ENCODE data around the gene ADAMTS2.
"Not testable (repeated sequence)": the region's sequence is repeated elsewhere in the genome, so short reads cannot be mapped to it uniquely, and the experiment has no call there.

ADAMTS2 gene

GRCh38 chr5:179284751-179285631 is 60.3 kb downstream of the ADAMTS2 start:
- no peak overlapping the region for H3K27ac ChIP-seq (ENCODE audit: low read length)
- H3K9me3 ChIP-seq (ENCODE audit: control insufficient read depth, insufficient read depth, low read length) = no peaks in the 10 kb centered on the region
- H3K4me3 ChIP-seq (ENCODE audit: low read length) = no peak overlapping the region
- DNase-seq (ENCODE audit: low read depth, low spot score) = no peak
- no CpG with 5 or more reads among the region's 23 CpGs for WGBS (ENCODE audit: insufficient coverage, insufficient read length)
- no peaks in the 10 kb centered on the region for H3K36me3 ChIP-seq (ENCODE audit: control insufficient read depth, insufficient read depth, low read length)
- no peaks in the 10 kb centered on the region for H3K27me3 ChIP-seq (ENCODE audit: control insufficient read depth, insufficient read depth, low read length)
- no peaks in the 10 kb centered on the region for H3K4me1 ChIP-seq (ENCODE audit: control insufficient read depth, insufficient read depth, low read length)

DNA sequence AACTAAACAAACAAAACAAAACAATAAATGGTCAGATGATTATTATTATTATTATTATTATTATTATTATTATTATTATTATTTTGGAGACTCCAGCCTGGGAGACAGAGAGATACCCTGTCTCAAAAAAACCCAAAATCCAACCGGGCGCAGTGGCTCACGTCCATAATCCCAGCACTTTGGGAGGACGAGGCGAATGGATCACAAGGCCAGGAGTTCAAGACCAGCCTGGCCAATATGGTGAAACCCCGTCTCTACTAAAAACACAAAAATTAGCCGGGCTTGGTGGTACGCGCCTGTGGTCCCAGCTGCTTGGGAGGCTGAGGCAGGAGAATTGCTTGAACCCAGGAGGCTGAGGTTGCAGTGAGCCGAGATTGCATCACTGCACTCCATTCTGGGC is 61.4 kb downstream of the ADAMTS2 start:
- H3K27ac ChIP-seq (ENCODE audit: low read length); H3K4me1 ChIP-seq (ENCODE audit: control insufficient read depth, insufficient read depth, low read length); H3K27me3 ChIP-seq (ENCODE audit: control insufficient read depth, insufficient read depth, low read length); DNase-seq (ENCODE audit: low read depth, low spot score); H3K4me3 ChIP-seq (ENCODE audit: low read length); H3K36me3 ChIP-seq (ENCODE audit: control insufficient read depth, insufficient read depth, low read length); H3K9me3 ChIP-seq (ENCODE audit: control insufficient read depth, insufficient read depth, low read length): not testable (repeated sequence)
- no CpG with 5 or more reads among the region's 10 CpGs for WGBS (ENCODE audit: insufficient coverage, insufficient read length)

GRCh38 chr5:179281694-179282093 is 63.6 kb downstream of the ADAMTS2 start:
- Histone ChIP-seq H3K27ac (ENCODE audit: low read length) (no peak overlapping the region), H3K36me3 (ENCODE audit: control insufficient read depth, insufficient read depth, low read length) (no peaks in the 10 kb centered on the region; the same call in 1 of the 2 replicates), H3K4me1 (ENCODE audit: control insufficient read depth, insufficient read depth, low read length) (no peaks in the 10 kb centered on the region), H3K27me3 (ENCODE audit: control insufficient read depth, insufficient read depth, low read length) (no peaks in the 10 kb centered on the region), H3K4me3 (ENCODE audit: low read length) (no peak overlapping the region), H3K9me3 (ENCODE audit: control insufficient read depth, insufficient read depth, low read length) (no peaks in the 10 kb centered on the region)
- DNase-seq (ENCODE audit: low read depth, low spot score) = no peak
- no CpG with 5 or more reads among the region's 1 CpG for WGBS (ENCODE audit: insufficient coverage, insufficient read length)

GRCh38 chr5:179280095-179280490 is 65.2 kb downstream of the ADAMTS2 start:
- H3K4me3 ChIP-seq (ENCODE audit: low read length) = no peak overlapping the region
- H3K36me3 ChIP-seq (ENCODE audit: control insufficient read depth, insufficient read depth, low read length) = no peaks in the 10 kb centered on the region; the same call in 1 of the 2 replicates
- DNase-seq (ENCODE audit: low read depth, low spot score) = no peak
- no peaks in the 10 kb centered on the region for H3K27me3 ChIP-seq (ENCODE audit: control insufficient read depth, insufficient read depth, low read length)
- WGBS (ENCODE audit: insufficient coverage, insufficient read length) = no CpG with 5 or more reads among the region's 8 CpGs
- no peaks in the 10 kb centered on the region for H3K9me3 ChIP-seq (ENCODE audit: control insufficient read depth, insufficient read depth, low read length)
- H3K4me1 ChIP-seq (ENCODE audit: control insufficient read depth, insufficient read depth, low read length) = no peaks in the 10 kb centered on the region
- no peak overlapping the region for H3K27ac ChIP-seq (ENCODE audit: low read length)

- Histone ChIP-seq H3K27ac (ENCODE audit: low read length) (no peak overlapping the region), H3K27me3 (ENCODE audit: control insufficient read depth, insufficient read depth, low read length) (no peaks in the 10 kb centered on the region), H3K36me3 (ENCODE audit: control insufficient read depth, insufficient read depth, low read length) (no peaks in the 10 kb centered on the region; the same call in 1 of the 2 replicates), H3K4me3 (ENCODE audit: low read length) (no peak overlapping the region), H3K9me3 (ENCODE audit: control insufficient read depth, insufficient read depth, low read length) (no peaks in the 10 kb centered on the region), H3K4me1 (ENCODE audit: control insufficient read depth, insufficient read depth, low read length) (no peaks in the 10 kb centered on the region)
- no CpG with 5 or more reads among the region's 14 CpGs for WGBS (ENCODE audit: insufficient coverage, insufficient read length)
- no peak for DNase-seq (ENCODE audit: low read depth, low spot score)
These were observed 65.7 kb downstream of the ADAMTS2 start for GRCh38 chr5:179279347-179280094.

DNA sequence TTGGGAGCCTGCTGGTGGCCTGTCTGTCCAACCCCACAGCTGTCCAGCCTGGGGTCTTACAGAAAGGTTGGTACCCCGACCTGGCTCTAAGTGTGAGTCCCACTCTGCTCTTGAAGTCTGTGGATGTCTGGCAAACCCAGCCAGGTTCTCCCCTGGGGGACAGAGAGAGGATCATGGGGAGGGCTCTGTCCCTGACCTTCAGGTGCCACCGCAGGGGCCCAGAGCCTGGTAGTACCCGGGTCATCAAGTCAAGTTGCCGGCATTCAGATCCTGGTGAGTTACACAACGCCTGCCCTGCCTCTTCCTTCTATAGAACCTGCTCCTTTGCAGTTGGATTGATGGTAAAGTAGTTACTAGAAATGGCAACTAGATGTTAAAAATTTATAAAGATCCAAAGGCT is 66.7 kb downstream of the ADAMTS2 start:
- Histone ChIP-seq H3K27me3 (ENCODE audit: control insufficient read depth, insufficient read depth, low read length) (no peaks in the 10 kb centered on the region), H3K4me1 (ENCODE audit: control insufficient read depth, insufficient read depth, low read length) (no peaks in the 10 kb centered on the region), H3K4me3 (ENCODE audit: low read length) (no peak overlapping the region), H3K36me3 (ENCODE audit: control insufficient read depth, insufficient read depth, low read length) (no peaks in the 10 kb centered on the region; the same call in 1 of the 2 replicates), H3K9me3 (ENCODE audit: control insufficient read depth, insufficient read depth, low read length) (no peaks in the 10 kb centered on the region), H3K27ac (ENCODE audit: low read length) (no peak overlapping the region)
- WGBS (ENCODE audit: insufficient coverage, insufficient read length) = no CpG with 5 or more reads among the region's 5 CpGs
- DNase-seq (ENCODE audit: low read depth, low spot score) = no peak

DNA sequence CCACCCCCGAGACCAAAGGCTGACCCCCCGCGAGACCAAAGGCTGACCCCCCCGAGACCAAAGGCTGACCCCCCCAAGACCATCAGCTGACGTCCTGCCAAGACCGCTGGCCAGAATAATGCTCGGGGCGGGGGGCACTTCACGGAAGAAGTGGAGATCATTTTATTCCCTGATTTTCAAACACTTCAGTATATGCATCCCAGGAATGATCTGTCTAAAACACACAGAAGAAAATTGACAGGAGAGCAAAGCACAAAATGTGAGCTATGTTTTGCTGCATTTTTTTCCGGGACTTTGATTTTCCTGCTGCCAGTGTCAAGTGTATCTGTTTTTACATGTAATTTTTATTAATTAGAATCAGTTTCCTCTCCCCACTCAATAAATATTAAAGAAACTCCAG is 67.1 kb downstream of the ADAMTS2 start:
- Histone ChIP-seq H3K9me3 (ENCODE audit: control insufficient read depth, insufficient read depth, low read length) (no peaks in the 10 kb centered on the region), H3K27me3 (ENCODE audit: control insufficient read depth, insufficient read depth, low read length) (no peaks in the 10 kb centered on the region), H3K4me1 (ENCODE audit: control insufficient read depth, insufficient read depth, low read length) (no peaks in the 10 kb centered on the region), H3K27ac (ENCODE audit: low read length) (no peak overlapping the region), H3K4me3 (ENCODE audit: low read length) (no peak overlapping the region), H3K36me3 (ENCODE audit: control insufficient read depth, insufficient read depth, low read length) (no peaks in the 10 kb centered on the region; the same call in 1 of the 2 replicates)
- DNase-seq (ENCODE audit: low read depth, low spot score) = no peak
- no CpG with 5 or more reads among the region's 10 CpGs for WGBS (ENCODE audit: insufficient coverage, insufficient read length)

- Histone ChIP-seq H3K27me3 (ENCODE audit: control insufficient read depth, insufficient read depth, low read length) (no peaks in the 10 kb centered on the region), H3K4me1 (ENCODE audit: control insufficient read depth, insufficient read depth, low read length) (no peaks in the 10 kb centered on the region; the same call in 1 of the 2 replicates), H3K36me3 (ENCODE audit: control insufficient read depth, insufficient read depth, low read length) (no peaks in the 10 kb centered on the region; the same call in 1 of the 2 replicates), H3K4me3 (ENCODE audit: low read length) (no peak overlapping the region), H3K9me3 (ENCODE audit: control insufficient read depth, insufficient read depth, low read length) (no peaks in the 10 kb centered on the region), H3K27ac (ENCODE audit: low read length) (no peak overlapping the region)
- no peak for DNase-seq (ENCODE audit: low read depth, low spot score)
- no CpG with 5 or more reads among the region's 17 CpGs for WGBS (ENCODE audit: insufficient coverage, insufficient read length)
These were observed 68.3 kb downstream of the ADAMTS2 start for GRCh38 chr5:179276838-179277395.

GRCh38 chr5:179275941-179276837 is 69.1 kb downstream of the ADAMTS2 start:
- Histone ChIP-seq H3K27ac (ENCODE audit: low read length) (no peak overlapping the region), H3K36me3 (ENCODE audit: control insufficient read depth, insufficient read depth, low read length) (no peaks in the 10 kb centered on the region; the same call in 1 of the 2 replicates), H3K4me3 (ENCODE audit: low read length) (no peak overlapping the region), H3K27me3 (ENCODE audit: control insufficient read depth, insufficient read depth, low read length) (no peaks in the 10 kb centered on the region), H3K9me3 (ENCODE audit: control insufficient read depth, insufficient read depth, low read length) (no peaks in the 10 kb centered on the region), H3K4me1 (ENCODE audit: control insufficient read depth, insufficient read depth, low read length) (no peaks in the 10 kb centered on the region; the same call in 1 of the 2 replicates)
- DNase-seq (ENCODE audit: low read depth, low spot score) = no peak
- WGBS (ENCODE audit: insufficient coverage, insufficient read length) = no CpG with 5 or more reads among the region's 23 CpGs

Measured in iPS DF 6.9 (cell line).